ENCODE results near the gene BEST2. TPM values are rescaled to one million over a fixed set of nuclear protein-coding genes. Genes with fewer than 3 reads are reported as not detected.

BEST2 gene
- total RNA-seq, 1 experiment from 2014 or later = 3.3 TPM

GRCh38 chr19:12784394-12784870 lies 32.8 kb downstream of the BEST2 start:
- H3K9me3 Mint-ChIP-seq = no peaks in the 10 kb centered on the region
- H3K4me1 Mint-ChIP-seq = peaks cover 21% of the 10 kb centered on the region
- ChIA-PET POLR2A (no interaction called here), CTCF (no interaction called here)
- no peak for TF ChIP-seq ATF1 (CRISPR knock-in tag; IDR thresholded peaks at IDR 0.05)
- TF ChIP-seq AFF4 (CRISPR knock-in tag; IDR thresholded peaks at IDR 0.05; ENCODE audit: borderline replicate concordance) = no peak
- no peak overlapping the region for H3K27ac Mint-ChIP-seq
- DNase-seq (ENCODE audit: low spot score) = no peak
- no peak for ATAC-seq
- no peak overlapping the region for H3K4me3 Mint-ChIP-seq
- H3K27me3 Mint-ChIP-seq (ENCODE audit: low read depth) = no peaks in the 10 kb centered on the region; the same call in 1 of the 2 replicates
- H3K36me3 Mint-ChIP-seq = no peaks in the 10 kb centered on the region

GRCh38 chr19:12784871-12785430 lies 33.4 kb downstream of the BEST2 start:
- POLR2A ChIA-PET = no interaction called here
- TF ChIP-seq EMX1 (CRISPR knock-in tag; IDR thresholded peaks at IDR 0.05) = no peak
- no peak for TF ChIP-seq ARID4B (CRISPR knock-in tag; IDR thresholded peaks at IDR 0.05; ENCODE audit: borderline replicate concordance)
- no peak for ATAC-seq
- no peaks in the 10 kb centered on the region for H3K36me3 Mint-ChIP-seq
- no peak for DNase-seq (ENCODE audit: low spot score)
- H3K9me3 Mint-ChIP-seq = no peaks in the 10 kb centered on the region
- CTCF ChIA-PET = interaction anchor here (1.2 kb wide), 1 partner anchor 7 kb away, joined by 4 read pairs; no protein-coding TSS in a partner anchor
- H3K4me3 Mint-ChIP-seq = no peak overlapping the region
- H3K27me3 Mint-ChIP-seq (ENCODE audit: low read depth) = no peaks in the 10 kb centered on the region; the same call in 1 of the 2 replicates
- H3K4me1 Mint-ChIP-seq = peaks cover 18% of the 10 kb centered on the region
- H3K27ac Mint-ChIP-seq = no peak overlapping the region

- ATAC-seq = no peak
- Mint-ChIP-seq H3K27ac (no peak overlapping the region), H3K4me3 (no peak overlapping the region), H3K9me3 (no peaks in the 10 kb centered on the region), H3K27me3 (ENCODE audit: low read depth) (peaks cover 1% of the 10 kb centered on the region), H3K4me1 (peaks cover 22% of the 10 kb centered on the region), H3K36me3 (no peaks in the 10 kb centered on the region)
- CTCF ChIA-PET = interaction anchor here (1.2 to 2.1 kb wide), 2 partner anchors 8 to 11 kb away, joined by 4 to 5 read pairs; no protein-coding TSS in a partner anchor
- POLR2A ChIA-PET = no interaction called here
- TF ChIP-seq TP53 (CRISPR knock-in tag; IDR thresholded peaks at IDR 0.05) (no peak), TEAD4 (CRISPR knock-in tag; IDR thresholded peaks at IDR 0.05) (no peak), MAX (CRISPR knock-in tag; IDR thresholded peaks at IDR 0.05) (no peak), ESRRA (CRISPR knock-in tag; IDR thresholded peaks at IDR 0.05; ENCODE audit: borderline replicate concordance) (no peak), EMX1 (CRISPR knock-in tag; IDR thresholded peaks at IDR 0.05) (no peak), OVOL2 (CRISPR knock-in tag; IDR thresholded peaks at IDR 0.05; ENCODE audit: borderline replicate concordance) (no peak), NFE2L1 (CRISPR knock-in tag; IDR thresholded peaks at IDR 0.05) (no peak), KAT7 (CRISPR knock-in tag; IDR thresholded peaks at IDR 0.05; ENCODE audit: borderline replicate concordance) (no peak), CREM (CRISPR knock-in tag; IDR thresholded peaks at IDR 0.05) (no peak), SMAD4 (CRISPR knock-in tag; IDR thresholded peaks at IDR 0.05) (no peak), PRRX2 (CRISPR knock-in tag; IDR thresholded peaks at IDR 0.05) (no peak)
- no peak for DNase-seq (ENCODE audit: low spot score)
Observed at GRCh38 chr19:12785431-12786031, 33.9 kb downstream of the BEST2 start.

All from WTC11 (cell line).